ENCODE results near the gene SGTB.

DNA sequence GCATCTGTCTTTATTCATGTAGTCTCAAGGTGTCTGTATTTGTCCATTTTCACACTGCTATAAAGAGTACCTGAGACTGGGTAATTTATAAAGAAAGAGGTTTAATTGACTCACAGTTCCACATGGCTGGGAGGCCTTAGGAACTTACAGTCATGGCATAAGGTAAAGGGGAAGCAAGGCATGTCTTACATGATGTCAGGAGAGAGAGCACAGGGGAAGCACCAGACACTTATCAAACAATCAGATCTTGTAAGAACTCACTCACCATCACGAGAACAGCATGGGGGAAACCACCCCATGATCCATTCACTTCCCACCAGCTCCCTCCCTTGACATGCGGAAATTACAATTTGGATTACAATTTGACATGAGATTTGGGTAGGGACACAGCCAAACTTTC, 44.3 kb upstream of the SGTB start:
- TF ChIP-seq, protein P1, sequence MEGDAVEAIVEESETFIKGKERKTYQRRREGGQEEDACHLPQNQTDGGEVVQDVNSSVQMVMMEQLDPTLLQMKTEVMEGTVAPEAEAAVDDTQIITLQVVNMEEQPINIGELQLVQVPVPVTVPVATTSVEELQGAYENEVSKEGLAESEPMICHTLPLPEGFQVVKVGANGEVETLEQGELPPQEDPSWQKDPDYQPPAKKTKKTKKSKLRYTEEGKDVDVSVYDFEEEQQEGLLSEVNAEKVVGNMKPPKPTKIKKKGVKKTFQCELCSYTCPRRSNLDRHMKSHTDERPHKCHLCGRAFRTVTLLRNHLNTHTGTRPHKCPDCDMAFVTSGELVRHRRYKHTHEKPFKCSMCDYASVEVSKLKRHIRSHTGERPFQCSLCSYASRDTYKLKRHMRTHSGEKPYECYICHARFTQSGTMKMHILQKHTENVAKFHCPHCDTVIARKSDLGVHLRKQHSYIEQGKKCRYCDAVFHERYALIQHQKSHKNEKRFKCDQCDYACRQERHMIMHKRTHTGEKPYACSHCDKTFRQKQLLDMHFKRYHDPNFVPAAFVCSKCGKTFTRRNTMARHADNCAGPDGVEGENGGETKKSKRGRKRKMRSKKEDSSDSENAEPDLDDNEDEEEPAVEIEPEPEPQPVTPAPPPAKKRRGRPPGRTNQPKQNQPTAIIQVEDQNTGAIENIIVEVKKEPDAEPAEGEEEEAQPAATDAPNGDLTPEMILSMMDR (optimal IDR thresholded peaks at IDR 0.05 in 1 of 3, IDR thresholded peaks at IDR 0.05 in 1 of 3, conservative IDR thresholded peaks at IDR 0.05 in 1 of 3; ENCODE audit: extremely low read depth in 1 of 3, insufficient read depth in 2 of 3, low read length in 3 of 3) = no peak
- no peak for TF ChIP-seq EZH2 (IDR thresholded peaks at IDR 0.05; ENCODE audit: low read length)

Data from keratinocyte (primary cell).